Measurements from ENCODE around the gene TBC1D22A.

The TBC1D22A gene

GRCh38 chr22:46749682-46750529 lies 12.5 kb upstream of the TBC1D22A start:
- DNase-seq (ENCODE audit: low read depth) = no peak
- no peak overlapping the region for H3K4me3 ChIP-seq (replicated peaks; ENCODE audit: low read depth, low read length)
- TF ChIP-seq CTCF (IDR thresholded peaks at IDR 0.05; ENCODE audit: low read length, missing control alignments) = no peak

GRCh38 chr22:46750530-46750800 lies 12.0 kb upstream of the TBC1D22A start:
- H3K4me3 ChIP-seq (replicated peaks; ENCODE audit: low read depth, low read length) = no peak overlapping the region
- TF ChIP-seq CTCF (IDR thresholded peaks at IDR 0.05; ENCODE audit: low read length, missing control alignments) = no peak

GRCh38 chr22:46750863-46751443 lies 11.5 kb upstream of the TBC1D22A start:
- H3K4me3 ChIP-seq (replicated peaks; ENCODE audit: low read depth, low read length) = no peak overlapping the region
- no peak for DNase-seq (ENCODE audit: low read depth)
- TF ChIP-seq CTCF (IDR thresholded peaks at IDR 0.05; ENCODE audit: low read length, missing control alignments) = no peak

More at GRCh38 chr22:46750530-46750800, 12.0 kb upstream of the TBC1D22A start:
- no peak for DNase-seq (ENCODE audit: low read depth)

- DNase-seq (ENCODE audit: low read depth) = no peak
- H3K4me3 ChIP-seq (replicated peaks; ENCODE audit: low read depth, low read length) = no peak overlapping the region
- no peak for TF ChIP-seq CTCF (IDR thresholded peaks at IDR 0.05; ENCODE audit: low read length, missing control alignments)
Measured at GRCh38 chr22:46752286-46752987, 10.0 kb upstream of the TBC1D22A start.

- TF ChIP-seq CTCF (IDR thresholded peaks at IDR 0.05; ENCODE audit: low read length, missing control alignments) = no peak
- no peak for DNase-seq (ENCODE audit: low read depth)
- H3K4me3 ChIP-seq (replicated peaks; ENCODE audit: low read depth, low read length) = no peak overlapping the region
Measured at GRCh38 chr22:46752988-46753310, 9.5 kb upstream of the TBC1D22A start.

- no peak for DNase-seq (ENCODE audit: low read depth)
- no peak overlapping the region for H3K4me3 ChIP-seq (replicated peaks; ENCODE audit: low read depth, low read length)
- TF ChIP-seq CTCF (IDR thresholded peaks at IDR 0.05; ENCODE audit: low read length, missing control alignments) = no peak
Measured at GRCh38 chr22:46753360-46753759, 9.1 kb upstream of the TBC1D22A start.
